HepG2 (cell line): ENCODE data around the gene ACTN1. TPM values are rescaled to one million over a fixed set of nuclear protein-coding genes. Genes with fewer than 3 reads are reported as not detected.
A peak's percentile ranks its signal among the peaks of the same experiment; 100 is the strongest.

Experiments used
- ATF5 ChIP-seq: sonication (generic); formaldehyde crosslinking; IDR thresholded peaks from 2 replicates; pipeline ENCODE4 v1.4.0; 2020; ENCODE audit warnings: mild to moderate bottlenecking, low read depth, missing genetic modification reagents
- ATRX ChIP-seq: sonication (generic); formaldehyde crosslinking; IDR thresholded peaks from 2 replicates; pipeline ENCODE4 v1.4.0; 2020; ENCODE audit warnings: missing genetic modification reagents, borderline replicate concordance
- EZH2 ChIP-seq: conservative IDR thresholded peaks from 2 replicates; pipeline ENCODE4 v1.6.1; 2012; ENCODE audit warnings: mild to moderate bottlenecking, low read depth, low read length, moderate library complexity
- HNF1B ChIP-seq: sonication (generic); formaldehyde crosslinking; IDR thresholded peaks from 2 replicates; pipeline ENCODE4 v1.5.1; 2020; ENCODE audit warnings: mild to moderate bottlenecking, moderate library complexity, missing genetic modification reagents
- JUND ChIP-seq: sonication (generic); formaldehyde crosslinking; IDR thresholded peaks from 2 replicates; pipeline ENCODE4 v1.8.0; 2022; ENCODE audit warnings: mild to moderate bottlenecking, missing genetic modification reagents
- MEIS2 ChIP-seq: sonication (generic); formaldehyde crosslinking; IDR thresholded peaks from 2 replicates; pipeline ENCODE4 v1.9.0; 2021; ENCODE audit warnings: mild to moderate bottlenecking, missing genetic modification reagents
- MYC ChIP-seq: sonication (generic); formaldehyde crosslinking; IDR thresholded peaks from 2 replicates; pipeline ENCODE4 v1.9.0; 2021; ENCODE audit warnings: missing genetic modification reagents, borderline replicate concordance
- NONO ChIP-seq, 2 experiments: fragments of 450-650 bp in 1 of 2; sonication (generic) in 1 of 2; formaldehyde crosslinking in 1 of 2; IDR thresholded peaks in 1 of 2; conservative IDR thresholded peaks in 1 of 2; 2 replicates each; pipeline versions ENCODE4 v1.6.1 to v1.8.0; 2017 to 2022; ENCODE audit warnings: mild to moderate bottlenecking in 1 of 2, missing genetic modification reagents in 1 of 2, moderate library complexity in 1 of 2
- REXO4 ChIP-seq: sonication (generic); formaldehyde crosslinking; IDR thresholded peaks from 2 replicates; pipeline ENCODE4 v1.8.0; 2022; ENCODE audit warnings: missing genetic modification reagents, mild to moderate bottlenecking, borderline replicate concordance
- SIN3B ChIP-seq: fragments of 150-350 bp; IDR thresholded peaks from 2 replicates; pipeline ENCODE4 v1.6.1; 2014; ENCODE audit warnings: low read length
- SMC3 ChIP-seq: IDR thresholded peaks from 2 replicates; pipeline ENCODE4 v1.6.1; 2011; ENCODE audit warnings: low read length, improper control_type of control experiment
- SRSF9 ChIP-seq: fragments of 200-400 bp; formaldehyde crosslinking; IDR thresholded peaks from 2 replicates; pipeline ENCODE4 v1.6.1; 2018; ENCODE audit warnings: borderline replicate concordance, mild to moderate bottlenecking, low read depth, low read length; ENCODE audit not compliant: insufficient read depth, poor library complexity, severe bottlenecking
- TFE3 ChIP-seq: IDR thresholded peaks from 2 replicates; pipeline ENCODE4 v1.6.1; 2016
- THAP8 ChIP-seq: sonication (generic); formaldehyde crosslinking; IDR thresholded peaks from 2 replicates; pipeline ENCODE4 v1.5.1; 2020; ENCODE audit warnings: missing genetic modification reagents, mild to moderate bottlenecking, borderline replicate concordance
- TRIM24 ChIP-seq: sonication (generic); formaldehyde crosslinking; IDR thresholded peaks from 2 replicates; pipeline ENCODE4 v1.8.0; 2022; ENCODE audit warnings: mild to moderate bottlenecking, missing genetic modification reagents
- ZC3H4 ChIP-seq: sonication (generic); formaldehyde crosslinking; IDR thresholded peaks from 2 replicates; pipeline ENCODE4 v1.4.0; 2020; ENCODE audit warnings: missing genetic modification reagents, borderline replicate concordance
- ZFP36L2 ChIP-seq: sonication (generic); formaldehyde crosslinking; IDR thresholded peaks from 2 replicates; pipeline ENCODE4 v1.4.0; 2020; ENCODE audit warnings: missing genetic modification reagents
- ZNF138 ChIP-seq: sonication (generic); formaldehyde crosslinking; IDR thresholded peaks from 2 replicates; pipeline ENCODE4 v1.5.0; 2020; ENCODE audit warnings: mild to moderate bottlenecking, low read depth, missing genetic modification reagents
- ZNF574 ChIP-seq: sonication (generic); formaldehyde crosslinking; IDR thresholded peaks from 2 replicates; pipeline ENCODE4 v1.4.0; 2020; ENCODE audit warnings: missing genetic modification reagents
- polyA plus RNA-seq, 8 experiments: library from polyadenylated mRNA; depleted of rRNA in 3 of 8; stranded (reverse) in 7 of 8; unstranded in 1 of 8; fragments of >200 nt; fragmentation: Illumina TruSeq in 4 of 8; extraction: Trizol in 4 of 8; gene quantifications; 2 replicates each; pipeline versions ENCODE4 v1.2.1 to v1.2.3, GENCODE V29; 2011 to 2016; ENCODE audit warnings: low read depth in 4 of 8, missing spikeins in 1 of 8, mixed read lengths in 1 of 8; ENCODE audit not compliant: insufficient read depth in 1 of 8
- total RNA-seq, 5 experiments: library from RNA; depleted of rRNA; stranded (reverse); fragments of >200 nt; fragmentation: Illumina TruSeq; extraction: Trizol; gene quantifications; 2 replicates each; pipeline ENCODE4 v1.2.3, GENCODE V29; 2016; ENCODE audit warnings: low read depth in 1 of 5

Gene ACTN1
- total and polyA plus RNA-seq, 2 of the 13 experiments (the other 11 are each of a cell fraction or from before 2014, with no cell fraction given), result 58.6 to 162 TPM

- TF ChIP-seq EZH2, result no peak
- no peak for TF ChIP-seq MEIS2
- no peak for TF ChIP-seq NONO (IDR thresholded peaks at IDR 0.05)
- TF ChIP-seq NONO (CRISPR knock-in tag; conservative IDR thresholded peaks at IDR 0.05), result peak; percentile 74
- TF ChIP-seq REXO4 (CRISPR knock-in tag), result no peak
- TF ChIP-seq MYC (CRISPR knock-in tag), result peak; percentile 96; the same call in 1 of the 2 replicates
- TF ChIP-seq ZFP36L2 (CRISPR knock-in tag), result no peak
- no peak for TF ChIP-seq ATF5 (CRISPR knock-in tag)
- no peak for TF ChIP-seq SRSF9
- peak; percentile 98 for TF ChIP-seq ZNF574
- TF ChIP-seq THAP8 (CRISPR knock-in tag), result no peak
- peak; percentile 60; the same call in 1 of the 2 replicates for TF ChIP-seq SMC3
- no peak for TF ChIP-seq JUND (CRISPR knock-in tag)
- TF ChIP-seq HNF1B (CRISPR knock-in tag), result peak; percentile 78
- no peak for TF ChIP-seq TRIM24 (CRISPR knock-in tag)
- TF ChIP-seq TFE3 (CRISPR knock-in tag), result peak; percentile 52; the same call in 1 of the 2 replicates
- no peak for TF ChIP-seq ATRX (CRISPR knock-in tag)
- TF ChIP-seq ZC3H4 (CRISPR knock-in tag), result no peak
- TF ChIP-seq ZNF138 (CRISPR knock-in tag), result no peak
- peak; percentile 74 for TF ChIP-seq SIN3B
Observed at GRCh38 chr14:68824517-68825347, 154.4 kb downstream of the ACTN1 start (continued).
